Activated B cell treated with CpG ODN at 0.5 μM for 24 hours (primary cell): ENCODE data around the gene CLDN3. TPM values are rescaled to one million over a fixed set of nuclear protein-coding genes. Genes with fewer than 3 reads are reported as not detected.

ENCODE experiments used
- ATAC-seq: fragments of 200-7000 bp; cut with Tn5 transposase; one replicate; pipeline ENCODE4 v1.10.0; 2021; ENCODE audit warnings: low read depth, mild to moderate bottlenecking, moderate library complexity
- CTCF ChIA-PET: fragments of 350-600 bp; sonication (Branson Sonifier 250); formaldehyde crosslinking; loops from one replicate; lab custom pipeline; 2021; ENCODE audit warnings: antibody characterized with exemption; lab: Charles Lee
- POLR2A ChIA-PET: fragments of 350-600 bp; sonication (Branson Sonifier 250); formaldehyde crosslinking; loops from one replicate; lab custom pipeline; 2021; ENCODE audit warnings: antibody characterized with exemption; lab: Charles Lee
- DNase-seq: peaks from one replicate; pipeline ENCODE4 v3.0.0; 2022
- H3K27ac Mint-ChIP-seq: one replicate; pipeline ENCODE4 v1.8.0; 2020; ENCODE audit warnings: mixed read lengths
- H3K27me3 Mint-ChIP-seq: one replicate; pipeline ENCODE4 v1.8.0; 2021; ENCODE audit warnings: mixed read lengths
- H3K36me3 Mint-ChIP-seq: one replicate; pipeline ENCODE4 v1.8.0; 2021; ENCODE audit warnings: low read depth, mixed read lengths
- H3K4me1 Mint-ChIP-seq: one replicate; pipeline ENCODE4 v1.8.0; 2021; ENCODE audit warnings: mixed read lengths
- H3K4me3 Mint-ChIP-seq: one replicate; pipeline ENCODE4 v1.8.0; 2020; ENCODE audit warnings: mild to moderate bottlenecking, mixed read lengths
- H3K9me3 Mint-ChIP-seq: one replicate; pipeline ENCODE4 v1.8.0; 2020; ENCODE audit warnings: mixed read lengths
- intact Hi-C: fragments of 100-400 bp; cut with micrococcal nuclease; formaldehyde crosslinking; loops from one replicate; pipeline ENCODE4 v1.15.1; 2024
- total RNA-seq: library from RNA; stranded (reverse); gene quantifications from 2 replicates; pipeline ENCODE4 v1.2.3, GENCODE V29; 2022
- TF ChIP-seq, protein P1 (sequence below): fragments of 200-600 bp; IDR thresholded peaks from one replicate; pipeline ENCODE4 v1.8.0; 2022; ENCODE audit warnings: antibody characterized with exemption, mild to moderate bottlenecking

CLDN3 gene
- total RNA-seq, 1 donor from 2014 or later: not detected

DNA sequence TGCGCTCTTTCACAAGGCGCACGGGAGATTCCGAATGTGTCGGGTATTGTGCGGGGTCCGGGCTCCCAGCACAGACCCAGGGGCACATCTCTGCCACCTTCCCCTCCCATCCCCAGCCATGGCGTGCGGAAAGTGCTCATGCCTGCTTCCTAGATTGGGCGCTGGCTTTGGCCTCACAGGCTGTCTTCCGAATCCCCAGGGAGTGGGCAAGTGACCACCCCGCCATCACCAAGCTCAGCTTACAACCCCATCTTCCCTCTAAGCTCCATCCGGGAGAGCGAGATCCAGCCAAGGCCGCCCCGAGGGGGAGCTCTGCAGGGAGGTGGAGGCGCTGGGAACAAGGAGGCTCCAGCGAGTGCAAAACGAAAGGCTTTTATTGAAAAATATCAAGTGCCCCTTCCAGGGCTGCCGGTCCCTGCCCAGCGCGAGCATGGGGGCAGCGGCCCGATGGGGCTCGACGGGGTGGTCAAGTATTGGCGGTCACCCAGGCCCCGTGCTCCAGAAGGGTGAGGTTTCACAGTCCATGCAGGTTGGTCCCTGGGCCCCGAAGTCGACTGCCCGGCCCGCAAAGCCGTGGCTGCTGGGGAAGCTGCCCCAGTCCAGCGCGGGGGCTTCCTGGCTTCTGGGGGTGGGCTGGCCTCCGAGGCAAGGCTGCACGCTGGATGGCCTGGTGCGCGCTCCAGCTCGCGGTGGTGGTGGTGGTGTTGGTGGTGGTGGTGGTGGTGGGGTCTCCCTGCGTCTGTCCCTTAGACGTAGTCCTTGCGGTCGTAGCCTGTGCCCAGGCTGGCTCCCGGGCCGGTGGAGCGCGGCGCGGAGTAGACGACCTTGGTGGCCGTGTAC lies 1.2 kb downstream of the CLDN3 start:
- DNase-seq: no peak
- no peak overlapping the region for H3K27ac Mint-ChIP-seq
- H3K9me3 Mint-ChIP-seq: no peaks in the 10 kb centered on the region
- H3K27me3 Mint-ChIP-seq: peaks cover 39% of the 10 kb centered on the region
- peaks cover 9% of the 10 kb centered on the region for H3K4me1 Mint-ChIP-seq
- TF ChIP-seq, protein P1, sequence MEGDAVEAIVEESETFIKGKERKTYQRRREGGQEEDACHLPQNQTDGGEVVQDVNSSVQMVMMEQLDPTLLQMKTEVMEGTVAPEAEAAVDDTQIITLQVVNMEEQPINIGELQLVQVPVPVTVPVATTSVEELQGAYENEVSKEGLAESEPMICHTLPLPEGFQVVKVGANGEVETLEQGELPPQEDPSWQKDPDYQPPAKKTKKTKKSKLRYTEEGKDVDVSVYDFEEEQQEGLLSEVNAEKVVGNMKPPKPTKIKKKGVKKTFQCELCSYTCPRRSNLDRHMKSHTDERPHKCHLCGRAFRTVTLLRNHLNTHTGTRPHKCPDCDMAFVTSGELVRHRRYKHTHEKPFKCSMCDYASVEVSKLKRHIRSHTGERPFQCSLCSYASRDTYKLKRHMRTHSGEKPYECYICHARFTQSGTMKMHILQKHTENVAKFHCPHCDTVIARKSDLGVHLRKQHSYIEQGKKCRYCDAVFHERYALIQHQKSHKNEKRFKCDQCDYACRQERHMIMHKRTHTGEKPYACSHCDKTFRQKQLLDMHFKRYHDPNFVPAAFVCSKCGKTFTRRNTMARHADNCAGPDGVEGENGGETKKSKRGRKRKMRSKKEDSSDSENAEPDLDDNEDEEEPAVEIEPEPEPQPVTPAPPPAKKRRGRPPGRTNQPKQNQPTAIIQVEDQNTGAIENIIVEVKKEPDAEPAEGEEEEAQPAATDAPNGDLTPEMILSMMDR: no peak
- no peak overlapping the region for H3K4me3 Mint-ChIP-seq
- ATAC-seq: no peak
- CTCF ChIA-PET: no interaction called here
- POLR2A ChIA-PET: no interaction called here
- intact Hi-C loops: no loop called here
- no peaks in the 10 kb centered on the region for H3K36me3 Mint-ChIP-seq

DNA sequence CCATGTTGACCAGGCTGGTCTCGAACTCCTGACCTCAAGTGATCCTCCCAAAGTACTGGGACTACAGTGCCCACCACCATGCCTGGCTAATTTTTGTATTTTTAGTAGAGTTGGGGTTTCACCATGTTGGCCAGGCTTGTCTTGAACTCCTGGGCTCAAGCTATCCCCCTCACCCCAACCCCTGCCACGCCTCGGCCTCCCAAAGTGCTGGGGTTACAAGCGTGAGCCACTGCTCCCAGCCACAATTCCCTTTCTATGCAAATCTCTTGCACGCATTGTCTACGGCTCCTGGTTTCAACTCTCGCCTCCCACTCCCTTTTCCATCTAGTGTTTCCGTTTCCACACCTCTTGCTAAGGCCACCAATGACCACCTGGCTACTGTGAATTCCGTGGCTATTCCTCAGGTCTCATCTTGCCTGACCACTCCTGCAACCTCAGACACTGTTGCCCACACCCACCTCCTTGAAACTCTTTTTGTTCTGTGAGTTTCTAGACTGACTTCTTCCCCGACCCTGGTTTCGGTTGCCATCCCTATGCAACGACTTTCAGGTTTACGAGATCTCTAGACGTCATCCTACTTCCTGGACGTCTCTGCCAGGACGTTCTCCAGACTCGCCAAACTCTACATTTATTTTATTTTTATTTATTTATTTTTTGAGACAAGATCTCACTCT lies 3.4 kb downstream of the CLDN3 start:
- intact Hi-C loops: no loop called here
- ChIA-PET CTCF (no interaction called here), POLR2A (no interaction called here)
- Mint-ChIP-seq H3K9me3 (no peaks in the 10 kb centered on the region), H3K36me3 (no peaks in the 10 kb centered on the region), H3K4me1 (peaks cover 9% of the 10 kb centered on the region), H3K4me3 (no peak overlapping the region), H3K27ac (no peak overlapping the region), H3K27me3 (peaks cover 29% of the 10 kb centered on the region)
- DNase-seq (no peak), ATAC-seq (no peak)
- TF ChIP-seq, protein P1: no peak

GRCh38 chr7:73762659-73762999 lies 7.4 kb downstream of the CLDN3 start:
- ChIA-PET POLR2A (no interaction called here), CTCF (no interaction called here)
- TF ChIP-seq, protein P1: no peak
- H3K27ac Mint-ChIP-seq: no peak overlapping the region
- H3K36me3 Mint-ChIP-seq: no peaks in the 10 kb centered on the region
- DNase-seq (no peak), ATAC-seq (no peak)
- no peaks in the 10 kb centered on the region for H3K9me3 Mint-ChIP-seq
- H3K4me1 Mint-ChIP-seq: no peaks in the 10 kb centered on the region
- H3K4me3 Mint-ChIP-seq: no peak overlapping the region
- intact Hi-C loops: no loop called here
- H3K27me3 Mint-ChIP-seq: peaks cover 8% of the 10 kb centered on the region

- POLR2A ChIA-PET: no interaction called here
- H3K4me3 Mint-ChIP-seq: no peak overlapping the region
Observed at GRCh38 chr7:73761854-73762658, 8.0 kb downstream of the CLDN3 start.

More at GRCh38 chr7:73761854-73762658, 8.0 kb downstream of the CLDN3 start:
- Mint-ChIP-seq H3K9me3 (no peaks in the 10 kb centered on the region), H3K36me3 (no peaks in the 10 kb centered on the region), H3K27ac (no peak overlapping the region), H3K27me3 (peaks cover 5% of the 10 kb centered on the region), H3K4me1 (no peaks in the 10 kb centered on the region)
- TF ChIP-seq, protein P1: no peak
- CTCF ChIA-PET: no interaction called here
- intact Hi-C loops: no loop called here
- DNase-seq (no peak), ATAC-seq (no peak)
